Superior temporal gyrus (tissue), 1 donor: Measurements from ENCODE around the gene MCHR1.

Source experiments
- DNase-seq: peaks from one replicate; pipeline ENCODE4 v3.0.0-alpha.2; 2016; ENCODE audit errors: extremely low spot score

MCHR1 gene

GRCh38 chr22:40727070-40727963, 48.0 kb downstream of the MCHR1 start:
- DNase-seq, result no peak

- no peak for DNase-seq
Observed at GRCh38 chr22:40727964-40728615, 48.8 kb downstream of the MCHR1 start.

DNA sequence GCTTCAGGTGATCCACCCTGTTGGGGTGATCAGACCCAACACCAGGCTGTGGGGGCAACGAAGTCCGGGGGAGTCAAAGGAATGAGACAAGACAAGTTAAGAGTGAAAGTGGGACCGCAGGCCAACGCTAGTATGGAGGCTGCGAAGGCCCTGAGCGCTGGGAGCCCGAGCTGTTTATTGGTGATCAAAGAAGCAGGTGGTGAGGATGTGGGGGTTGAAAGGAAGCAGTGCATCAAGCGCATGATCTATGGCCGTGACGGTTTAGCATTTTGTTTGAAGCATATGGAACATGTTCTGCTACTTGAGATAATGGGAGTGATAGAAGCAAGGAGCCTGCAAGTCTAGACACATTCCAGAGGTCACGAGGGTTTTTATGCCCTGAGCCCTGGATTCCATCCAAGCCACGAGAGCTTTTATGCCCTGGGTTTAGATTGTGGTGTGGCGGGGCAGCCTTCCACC, 49.5 kb downstream of the MCHR1 start:
- no peak for DNase-seq

- DNase-seq, result no peak
Observed at GRCh38 chr22:40729284-40729683, 50.0 kb downstream of the MCHR1 start.
